NB4 (cell line): ENCODE measurements around the gene CUX1.

Source experiments
- POLR2A ChIP-seq: IDR thresholded peaks from 2 replicates; pipeline ENCODE4 v1.6.1; 2011; ENCODE audit warnings: mild to moderate bottlenecking; ENCODE audit not compliant: insufficient read length; ENCODE audit errors: extremely low read depth
- TF ChIP-seq, protein P1 (sequence below): IDR thresholded peaks from one replicate; pipeline ENCODE4 v1.5.1; 2012; ENCODE audit warnings: low read depth, low read length

DNA sequence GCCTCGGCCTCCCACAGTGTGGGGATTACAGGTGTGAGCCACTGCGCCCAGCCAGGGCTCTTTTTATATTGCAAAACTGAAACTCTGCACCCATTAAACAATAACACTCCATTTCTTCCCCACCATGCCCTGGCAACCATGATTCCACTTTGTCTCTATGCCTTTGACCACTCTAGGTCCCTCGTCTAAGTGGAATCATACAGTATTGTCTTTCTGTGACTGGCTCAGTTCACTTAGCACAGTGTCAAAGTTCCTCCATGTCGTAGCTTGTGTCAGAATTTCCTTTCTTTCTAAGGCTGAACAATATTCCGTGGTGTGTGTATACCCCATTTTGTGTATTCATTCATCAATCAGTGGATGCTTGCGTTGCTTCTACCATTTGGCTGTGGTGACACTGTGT, 46.2 kb downstream of the CUX1 start:
- no peak for TF ChIP-seq POLR2A
- TF ChIP-seq, protein P1, sequence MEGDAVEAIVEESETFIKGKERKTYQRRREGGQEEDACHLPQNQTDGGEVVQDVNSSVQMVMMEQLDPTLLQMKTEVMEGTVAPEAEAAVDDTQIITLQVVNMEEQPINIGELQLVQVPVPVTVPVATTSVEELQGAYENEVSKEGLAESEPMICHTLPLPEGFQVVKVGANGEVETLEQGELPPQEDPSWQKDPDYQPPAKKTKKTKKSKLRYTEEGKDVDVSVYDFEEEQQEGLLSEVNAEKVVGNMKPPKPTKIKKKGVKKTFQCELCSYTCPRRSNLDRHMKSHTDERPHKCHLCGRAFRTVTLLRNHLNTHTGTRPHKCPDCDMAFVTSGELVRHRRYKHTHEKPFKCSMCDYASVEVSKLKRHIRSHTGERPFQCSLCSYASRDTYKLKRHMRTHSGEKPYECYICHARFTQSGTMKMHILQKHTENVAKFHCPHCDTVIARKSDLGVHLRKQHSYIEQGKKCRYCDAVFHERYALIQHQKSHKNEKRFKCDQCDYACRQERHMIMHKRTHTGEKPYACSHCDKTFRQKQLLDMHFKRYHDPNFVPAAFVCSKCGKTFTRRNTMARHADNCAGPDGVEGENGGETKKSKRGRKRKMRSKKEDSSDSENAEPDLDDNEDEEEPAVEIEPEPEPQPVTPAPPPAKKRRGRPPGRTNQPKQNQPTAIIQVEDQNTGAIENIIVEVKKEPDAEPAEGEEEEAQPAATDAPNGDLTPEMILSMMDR: no peak
